Right lobe of liver (tissue), 6 donors: ENCODE results near the gene OR4D2. TPM values are rescaled to one million over a fixed set of nuclear protein-coding genes. Genes with fewer than 3 reads are reported as not detected.

Experiments
- ATAC-seq, 4 donors: fragments of 200-7000 bp; cut with Tn5 transposase; one replicate each; pipeline ENCODE4 v1.9.1; 2020; ENCODE audit warnings: mild to moderate bottlenecking in 4 of 4, moderate library complexity in 4 of 4
- DNase-seq, 3 donors: peaks; one replicate each; pipeline ENCODE4 v3.0.0-alpha.2; 2020
- H3K27ac ChIP-seq, 3 donors: fragments of 200-600 bp; one replicate each; pipeline ENCODE4 v1.8.0; 2022
- H3K27me3 ChIP-seq, 2 donors: fragments of 200-600 bp; one replicate each; pipeline ENCODE4 v1.8.0; 2022
- H3K36me3 ChIP-seq, 4 donors: fragments of 200-600 bp; sonication (generic) in 1 of 4; one replicate each; pipeline versions ENCODE4 v1.5.1 to v1.8.0; 2017 to 2022; ENCODE audit warnings: control low read depth in 1 of 4
- H3K4me1 ChIP-seq, 4 donors: fragments of 200-600 bp; sonication (generic) in 1 of 4; one replicate each; pipeline versions ENCODE4 v1.5.1 to v1.8.0; 2017 to 2022; ENCODE audit warnings: control low read depth in 1 of 4
- H3K4me3 ChIP-seq, 3 donors: fragments of 200-600 bp; one replicate each; pipeline ENCODE4 v1.8.0; 2022
- H3K9me3 ChIP-seq, 4 donors: fragments of 200-600 bp; sonication (generic) in 1 of 4; one replicate each; pipeline versions ENCODE4 v1.5.1 to v1.8.0; 2017 to 2022; ENCODE audit warnings: control low read depth in 1 of 4
- CTCF ChIP-seq, 4 donors: fragments of 200-600 bp in 3 of 4; fragments of 450-650 bp in 1 of 4; IDR thresholded peaks; one replicate each; pipeline versions ENCODE4 v1.5.1 to v1.8.0; 2016 to 2022; ENCODE audit warnings: antibody characterized with exemption in 4 of 4, mild to moderate bottlenecking in 2 of 4
- POLR2A ChIP-seq: fragments of 450-650 bp; IDR thresholded peaks from one replicate; pipeline ENCODE4 v1.6.1; 2017; ENCODE audit warnings: antibody characterized with exemption, mild to moderate bottlenecking
- WGBS: methylation state at CpG from one replicate; pipeline ENCODE4 v1.1.6; 2018; ENCODE audit warnings: low coverage, low lambda C conversion rate; ENCODE audit not compliant: insufficient coverage; ENCODE audit errors: missing lambda C conversion rate; 5-methylcytosine and 5-hydroxymethylcytosine counted together
- intact Hi-C, 2 donors: fragments of 100-400 bp; cut with DNase I; formaldehyde crosslinking; loops; one replicate each; pipeline versions ENCODE4 v1.11.2 to v1.14.1; 2022
- total RNA-seq, 6 experiments: library from RNA; depleted of rRNA in 2 of 6; stranded (reverse); fragments of >200 nt in 2 of 6; fragmentation: NEBNext Ultra II Directional in 3 of 6; extraction: Animal tissue kit (Norgen Biotek cat#: 25700) in 3 of 6; gene quantifications; one replicate each; pipeline versions ENCODE4 v1.1.0 to v1.2.4, GENCODE V29; 2016 to 2023
- donor health status: DM: no; HTN: yes; CAD: no.
- donor health status: DM: no; HTN: no; CAD: no.
- donor health status: DM: no; HTN: no; CAD: no.
- donor health status: DM: no; HTN: yes; CAD: no.
- donor health status: DM: no; HTN: yes; CAD: no.

OR4D2 gene
- total RNA-seq, 6 experiments from 2014 or later: not detected

DNA sequence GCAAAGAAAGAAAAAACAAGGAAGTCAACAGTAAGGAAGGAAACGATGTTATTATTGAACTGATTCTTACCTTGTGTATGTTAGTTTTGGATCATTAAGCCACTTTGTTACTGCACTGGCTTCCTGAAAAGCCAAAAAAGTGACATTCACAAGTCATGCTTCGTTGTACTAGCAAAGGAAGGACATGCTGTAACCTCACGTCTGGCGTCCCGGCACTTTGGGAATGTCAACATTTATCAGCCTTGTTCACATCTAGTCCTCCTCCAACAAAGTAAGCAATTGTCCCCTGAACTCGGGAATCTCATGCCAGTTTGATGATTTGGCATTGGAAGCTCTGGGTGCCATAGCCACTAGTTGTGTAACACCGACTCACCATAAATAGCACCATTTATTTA lies 53.0 kb downstream of the OR4D2 start:
- DNase-seq (no peak), ATAC-seq (no peak)
- Histone ChIP-seq H3K27me3 (no peaks in the 10 kb centered on the region), H3K9me3 (no peaks in the 10 kb centered on the region), H3K4me3 (peak overlapping the region; percentile 67 to 85 (median 84)), H3K27ac (peak overlapping the region in 1 of 3 donors; percentile 36), H3K36me3 (no peaks in the 10 kb centered on the region), H3K4me1 (peaks cover 0 to 3% (median 0%) of the 10 kb centered on the region in 4 donors)
- intact Hi-C loops: no loop called here
- TF ChIP-seq POLR2A (no peak), CTCF (IDR thresholded peaks at IDR 0.05) (no peak)
- WGBS: 37% methylated on average over 5 of the region's 7 CpGs

Other genes starting within 250 kb of the OR4D2 start
- 1 to 10 TPM; 4.0 to 8.5 (median 5.5) TPM for gene CUEDC1, start 211.6 kb upstream of the OR4D2 start, total RNA-seq
- 10 to 100 TPM; 13.0 to 19.3 (median 14.6) TPM for gene VEZF1, start 178.7 kb upstream of the OR4D2 start, total RNA-seq
- gene SRSF1, start 159.7 kb upstream of the OR4D2 start, total RNA-seq: 10 to 100 TPM; 55.7 to 92.0 (median 80.0) TPM
- gene DYNLL2, start 83.6 kb upstream of the OR4D2 start, total RNA-seq: 10 to 100 TPM; 13.3 to 28.7 (median 17.7) TPM
- gene OR4D1, start 18.6 kb upstream of the OR4D2 start, total RNA-seq: not detected
- under 1 TPM in 1 of 6 experiments, not detected in 5; 0.07 TPM for gene EPX, start 25.7 kb downstream of the OR4D2 start, total RNA-seq
- 1 to 10 TPM; 3.3 to 9.2 (median 7.2) TPM for gene MKS1, start 52.3 kb downstream of the OR4D2 start, total RNA-seq
- not detected for gene LPO, start 71.6 kb downstream of the OR4D2 start, total RNA-seq
- 1 to 10 TPM in 2 of 6 experiments, under 1 TPM in 2, not detected in 2; 0.26 to 4.2 (median 1.9) TPM for gene MPO, start 114.0 kb downstream of the OR4D2 start, total RNA-seq
- gene TSPOAP1, start 161.8 kb downstream of the OR4D2 start, total RNA-seq: 1 to 10 TPM in 5 of 6 experiments, under 1 TPM in 1; 0.87 to 8.3 (median 3.8) TPM
- gene SUPT4H1, start 185.2 kb downstream of the OR4D2 start, total RNA-seq: 10 to 100 TPM; 24.8 to 50.9 (median 37.0) TPM